GM21529 (cell line): Measurements from ENCODE around the gene MRPL42.
A peak's percentile ranks its signal among the peaks of the same experiment; 100 is the strongest.
"Not testable (repeated sequence)": the region's sequence is repeated elsewhere in the genome, so short reads cannot be mapped to it uniquely, and the experiment has no call there.

Source experiments
- ATAC-seq: cut with Tn5 transposase; IDR thresholded peaks from one replicate; pipeline ENCODE4 v1.9.1; 2021; ENCODE audit not compliant: unreplicated experiment

Gene MRPL42

DNA sequence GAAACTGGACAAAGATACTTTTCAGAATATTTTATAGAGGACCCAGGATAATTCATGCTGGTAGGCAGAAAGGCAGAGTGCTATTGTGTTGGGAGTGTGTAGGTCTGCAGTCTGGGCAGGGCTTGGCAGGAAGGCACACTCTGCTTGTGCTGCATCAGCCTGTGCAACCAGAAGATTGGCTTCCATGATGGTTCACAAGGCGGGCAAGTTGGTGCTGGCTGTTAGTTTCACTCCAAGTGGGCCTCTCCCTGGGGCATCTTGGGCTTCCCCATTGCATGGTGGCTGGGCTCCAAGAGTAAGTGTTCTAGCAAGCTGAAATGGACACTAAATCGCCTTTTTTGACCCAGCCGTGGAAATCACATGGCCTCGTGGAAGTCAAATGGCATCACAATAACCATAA, 23.7 kb upstream of the MRPL42 start:
- no peak for ATAC-seq

DNA sequence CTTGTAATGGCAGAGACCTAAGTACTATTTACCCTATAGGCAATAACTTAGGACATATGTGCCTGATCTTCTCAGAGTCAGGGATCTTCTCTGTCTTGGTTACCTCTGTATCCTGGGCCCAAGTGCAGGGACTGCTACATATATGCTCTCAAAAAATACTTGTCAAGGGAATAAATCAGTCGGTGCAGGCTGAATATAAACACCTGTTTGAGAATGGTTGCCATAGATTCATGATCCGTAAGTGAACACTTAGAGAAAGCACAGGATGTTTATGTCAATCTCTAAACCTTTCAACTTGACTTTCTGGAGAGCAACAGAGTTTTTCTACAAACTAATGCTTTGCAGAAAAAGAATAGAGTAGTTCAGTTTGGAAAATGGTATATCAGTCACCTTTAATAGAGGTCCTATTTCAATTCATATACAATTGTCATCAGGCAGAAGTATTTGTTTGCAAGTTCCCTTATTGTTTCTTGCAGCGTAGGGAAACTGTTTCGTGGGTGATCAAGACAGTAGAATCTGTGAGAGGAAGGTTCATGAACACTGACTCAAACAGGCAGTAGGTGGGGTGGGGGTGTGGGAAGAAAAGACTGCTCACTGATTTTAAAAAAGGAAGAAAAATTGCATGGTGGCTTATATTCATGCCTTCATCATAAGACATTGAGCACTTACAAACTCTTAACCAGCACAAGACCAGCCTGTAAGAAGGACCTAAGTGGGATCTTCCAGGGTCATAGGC, 19.6 kb upstream of the MRPL42 start:
- no peak for ATAC-seq

GRCh38 chr12:93448796-93449195, 18.5 kb upstream of the MRPL42 start:
- no peak for ATAC-seq

DNA sequence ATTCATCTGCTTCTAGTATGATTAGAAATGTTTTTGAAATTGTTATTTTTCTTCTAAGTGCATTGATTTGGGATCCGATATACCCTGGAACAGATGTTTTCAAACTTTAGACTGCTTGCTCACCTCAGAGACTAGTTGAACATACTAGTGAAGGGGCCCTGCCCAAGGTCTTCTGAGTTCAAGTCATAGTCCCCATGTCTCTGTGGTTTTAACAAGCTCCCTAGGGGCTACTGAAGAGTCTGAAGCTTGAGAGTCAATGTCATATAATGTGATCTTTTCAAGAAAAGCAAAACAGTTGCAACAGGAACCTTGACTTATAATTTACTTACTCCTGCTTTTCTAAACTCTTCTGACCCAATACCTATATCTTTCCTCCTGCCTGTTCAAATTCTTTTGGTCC, 18.0 kb upstream of the MRPL42 start:
- peak; percentile 89 for ATAC-seq

DNA sequence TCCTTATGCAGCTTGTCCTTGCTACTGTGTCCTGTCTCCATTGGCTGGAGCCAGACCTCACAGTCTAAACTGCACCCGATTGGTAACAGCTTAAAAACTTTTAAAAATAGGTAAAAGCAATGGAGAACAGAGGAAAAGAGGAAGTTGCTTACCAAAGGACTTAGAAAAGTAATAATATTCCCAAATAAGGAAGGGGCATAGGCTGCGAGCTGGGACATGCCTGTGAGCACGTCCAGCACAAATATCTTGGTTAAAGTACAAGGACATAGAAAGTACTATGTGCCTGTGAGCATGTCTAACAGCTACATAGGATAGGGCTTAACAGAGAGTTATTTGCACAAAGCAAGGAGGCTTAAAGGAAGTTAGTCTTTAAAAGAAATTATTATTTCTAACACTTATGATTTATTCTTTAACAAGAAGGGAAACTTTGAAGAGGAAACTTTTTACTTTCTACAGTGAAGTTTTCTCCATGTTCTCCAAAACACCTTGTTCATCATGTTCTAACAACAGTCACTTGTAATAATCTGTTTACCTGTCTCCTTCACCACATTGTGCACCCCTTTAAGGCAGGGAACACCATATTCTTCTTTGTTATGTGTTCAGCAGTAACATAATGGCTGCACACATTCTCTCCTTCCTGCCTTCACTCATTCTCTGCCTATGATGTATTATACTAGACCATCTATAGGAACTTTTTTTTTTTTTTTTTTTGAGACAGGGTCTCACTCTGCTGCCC, 15.7 kb upstream of the MRPL42 start:
- ATAC-seq = no peak

- no peak for ATAC-seq
These were observed 13.7 kb upstream of the MRPL42 start for GRCh38 chr12:93453633-93454032.

GRCh38 chr12:93456077-93456476, 11.2 kb upstream of the MRPL42 start:
- no peak for ATAC-seq

DNA sequence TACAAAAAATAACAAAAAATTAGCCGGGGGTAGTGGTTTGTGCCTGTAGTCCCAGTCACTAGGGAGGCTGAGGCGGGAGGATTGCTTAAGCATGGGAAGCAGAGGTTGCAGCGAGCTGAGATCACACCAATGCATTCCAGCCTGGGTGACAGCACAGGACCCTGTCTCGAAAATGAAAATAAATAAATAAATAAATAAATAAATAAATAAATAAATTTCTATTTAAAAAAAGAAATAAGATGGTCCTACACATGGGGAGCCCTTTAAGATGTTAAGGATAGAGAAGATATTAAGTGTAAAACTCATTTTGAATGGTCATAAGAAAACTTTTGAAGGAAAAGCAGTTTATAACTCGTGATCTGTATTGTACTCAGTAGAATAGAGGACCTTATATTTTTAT, 8.2 kb upstream of the MRPL42 start:
- no peak for ATAC-seq

DNA sequence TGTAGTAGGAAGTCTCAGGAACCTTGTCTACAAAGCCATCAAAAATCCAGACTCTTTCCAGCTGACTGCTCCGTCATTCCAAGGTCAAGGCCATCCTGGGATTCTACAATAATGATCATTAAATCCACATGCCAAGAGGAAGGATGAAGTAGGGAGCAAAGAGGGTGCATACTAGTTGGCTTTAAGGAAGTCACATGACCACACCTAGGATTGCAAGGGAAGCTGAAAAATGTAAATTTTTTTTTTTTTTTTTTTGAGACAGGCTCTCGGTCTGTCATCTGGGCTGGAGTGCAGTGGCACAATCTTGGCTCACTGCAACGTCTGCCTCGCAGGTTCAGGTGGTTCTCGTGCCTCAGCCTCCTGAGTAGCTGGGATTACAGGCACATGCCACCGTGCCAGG, 7.3 kb upstream of the MRPL42 start:
- ATAC-seq = no peak

DNA sequence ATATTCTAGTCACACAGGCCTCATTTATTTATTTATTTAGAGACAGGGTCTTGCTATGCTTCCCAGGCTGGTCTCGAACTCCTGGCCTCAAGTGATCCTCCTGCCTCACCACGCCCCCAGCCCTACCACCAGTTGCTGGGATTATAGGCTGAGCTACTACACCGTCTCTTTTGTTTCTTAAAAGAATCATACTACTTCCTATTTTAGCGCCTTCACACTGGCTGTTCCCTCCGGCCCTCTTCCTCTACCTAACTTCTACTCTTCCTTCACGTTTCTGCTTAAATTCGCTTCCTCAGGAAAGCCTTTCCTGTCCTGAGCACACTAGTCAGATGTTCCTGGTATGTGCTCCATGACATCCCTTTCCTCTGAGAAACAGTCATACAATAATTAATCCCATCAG, 6.4 kb upstream of the MRPL42 start:
- no peak for ATAC-seq

GRCh38 chr12:93461503-93461902, 5.8 kb upstream of the MRPL42 start:
- no peak for ATAC-seq

DNA sequence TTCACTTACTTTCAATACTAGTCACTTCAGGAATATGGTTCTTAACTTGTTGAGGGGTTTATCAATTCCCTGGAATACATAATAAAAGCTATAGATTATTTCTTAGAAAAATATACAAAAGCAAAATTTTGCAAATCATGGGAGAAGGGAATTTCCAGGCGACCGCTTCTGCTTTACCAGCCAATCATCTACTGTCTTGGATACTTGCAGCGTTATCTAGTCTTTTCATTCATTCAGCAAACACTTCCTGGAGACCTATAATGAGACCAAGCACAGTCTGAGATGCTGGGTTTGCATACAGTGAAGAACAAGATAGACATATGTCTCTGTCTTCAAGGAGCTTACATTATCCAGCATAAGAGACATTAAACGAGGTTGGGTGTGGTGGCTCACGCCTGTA, 1.5 kb upstream of the MRPL42 start:
- no peak for ATAC-seq

DNA sequence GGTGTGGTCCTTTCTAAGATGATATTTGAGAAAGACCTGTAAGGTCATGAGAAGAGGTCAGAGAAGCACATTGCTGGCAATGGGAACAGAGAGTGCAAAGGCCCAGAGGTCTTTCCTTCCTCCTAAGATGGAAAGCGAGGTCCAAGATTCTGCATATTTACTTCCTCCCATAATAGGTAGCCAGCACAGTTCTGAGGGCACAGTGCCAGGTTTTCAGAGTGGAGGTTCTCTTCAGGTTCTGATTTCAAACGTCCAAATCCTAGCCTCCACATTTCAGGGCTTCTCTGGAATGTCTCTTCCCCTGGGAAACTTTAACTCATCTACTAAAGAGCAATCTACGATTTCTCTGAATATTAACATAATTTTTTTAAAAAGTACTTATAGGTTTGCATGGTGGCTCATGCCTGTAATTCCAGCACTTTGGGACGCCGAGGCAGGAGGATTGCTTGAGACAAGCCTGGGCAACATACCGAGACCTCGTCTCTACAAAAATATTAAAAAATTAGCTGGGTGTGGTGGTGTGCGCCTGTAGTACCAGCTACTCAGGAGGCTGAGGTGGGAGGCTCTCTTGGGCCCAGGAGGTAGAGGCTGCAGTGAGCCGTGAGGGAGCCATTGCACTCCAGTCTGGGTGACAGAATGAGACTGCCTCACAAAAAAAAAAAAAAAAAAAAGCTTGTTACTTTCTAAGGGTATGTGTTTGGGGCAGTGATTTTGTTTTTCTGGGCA, 526 bp upstream of the MRPL42 start:
- ATAC-seq = peak; percentile 10

DNA sequence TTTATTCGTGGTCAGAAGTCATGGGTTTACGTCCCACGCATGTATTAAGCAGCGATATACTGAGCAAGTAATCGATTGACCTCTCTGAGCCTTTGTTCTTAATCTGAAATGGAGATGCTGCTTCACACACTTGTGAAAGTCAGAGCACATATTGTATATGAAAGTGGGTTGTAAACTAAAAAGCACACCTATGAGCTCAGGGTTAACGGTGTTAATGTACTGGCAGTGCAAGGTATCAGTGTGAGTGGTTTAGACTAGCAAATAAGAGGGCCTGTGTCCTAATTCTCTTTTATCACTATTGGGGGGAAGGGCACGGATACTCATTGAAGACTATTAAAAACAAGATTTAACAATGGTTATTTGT, 676 bp downstream of the MRPL42 start:
- peak; percentile 16 for ATAC-seq

DNA sequence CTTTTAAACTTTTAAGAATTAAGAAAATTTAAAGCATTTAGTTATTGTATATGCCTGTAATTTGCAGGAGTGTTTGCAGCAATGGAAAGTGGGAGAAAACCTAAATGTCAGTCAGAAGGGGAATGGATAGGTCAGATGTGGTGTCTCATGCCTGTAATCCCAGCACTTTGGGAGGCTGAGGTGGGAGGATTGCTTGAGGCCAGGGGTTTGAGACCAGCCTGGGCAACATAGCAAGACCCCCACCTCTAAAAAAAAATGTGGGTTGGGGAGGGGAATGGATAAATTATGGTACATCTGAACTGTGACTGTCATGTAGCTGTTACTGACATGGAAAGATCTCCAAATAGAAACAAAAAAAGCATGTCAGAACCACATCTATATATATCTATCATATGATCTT, 2.1 kb downstream of the MRPL42 start:
- no peak for ATAC-seq

DNA sequence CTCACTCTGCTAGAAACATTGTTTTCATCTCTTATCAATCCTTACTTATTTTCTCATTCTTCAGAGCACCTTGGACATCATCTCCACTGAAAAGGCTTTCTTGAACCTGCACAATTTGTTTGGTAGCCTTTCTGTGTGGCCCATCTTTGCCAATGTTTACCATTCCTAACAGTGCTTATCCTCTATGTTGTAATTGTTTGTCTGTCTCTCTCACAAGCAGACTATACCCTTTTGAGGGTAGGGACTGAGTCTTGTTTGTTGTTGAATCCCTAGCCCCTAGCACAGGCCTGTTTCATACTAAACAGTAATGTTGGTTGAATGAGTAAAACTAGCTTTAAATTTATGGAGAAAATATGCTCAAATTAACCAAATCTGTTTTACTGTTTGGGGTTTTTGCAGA, 9.2 kb downstream of the MRPL42 start:
- ATAC-seq = no peak

- ATAC-seq = no peak
These were observed 15.4 kb downstream of the MRPL42 start for GRCh38 chr12:93482721-93483120.

DNA sequence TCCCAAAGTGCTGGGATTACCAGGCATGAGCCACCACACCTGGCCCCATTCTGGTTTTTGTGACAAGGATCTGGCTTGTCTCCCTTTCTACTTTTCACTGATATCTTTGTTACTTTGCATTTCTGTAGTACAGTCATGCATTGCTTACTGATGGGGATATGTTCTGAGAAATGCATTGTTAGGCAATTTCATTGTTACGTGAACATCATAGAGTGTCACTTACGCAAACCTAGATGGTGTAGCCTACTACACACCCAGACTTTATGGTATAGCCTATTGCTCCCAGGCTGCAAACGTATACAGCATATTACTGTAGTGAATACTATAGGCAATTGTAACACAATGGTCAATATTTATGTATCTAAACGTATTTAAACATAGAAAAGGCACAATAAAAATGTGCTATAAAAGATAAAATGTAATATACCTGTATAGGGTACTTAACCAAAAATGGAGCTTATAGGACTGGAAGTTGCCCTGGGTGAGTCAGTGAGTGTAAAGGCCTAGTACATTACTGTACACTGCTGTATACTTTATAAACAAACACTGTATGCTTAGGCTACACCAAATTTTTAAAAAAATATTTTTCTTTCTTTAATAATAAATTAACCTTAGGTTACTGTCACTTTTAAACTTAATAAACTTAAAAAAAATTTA, 16.0 kb downstream of the MRPL42 start:
- ATAC-seq = no peak

- ATAC-seq = no peak
These were observed 17.1 kb downstream of the MRPL42 start for GRCh38 chr12:93484315-93484981.

DNA sequence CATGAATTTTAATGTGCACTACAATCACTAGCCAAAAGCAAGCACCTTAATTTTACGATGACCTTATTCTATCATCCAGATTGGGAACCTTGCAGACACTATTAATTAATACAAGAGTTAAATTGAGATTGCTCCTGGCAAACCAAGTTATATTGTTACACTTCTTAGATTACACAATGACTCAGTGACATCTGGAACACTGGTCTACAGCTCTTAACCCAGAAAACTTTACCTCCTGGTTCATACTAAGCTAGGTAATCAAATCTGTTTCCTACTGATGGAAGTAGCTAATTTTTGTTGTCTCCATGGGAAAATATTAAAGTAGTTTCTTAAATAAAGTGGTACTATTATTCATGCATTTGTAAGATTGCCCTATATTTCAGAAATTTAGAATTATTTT, 25.5 kb downstream of the MRPL42 start:
- ATAC-seq = not testable (repeated sequence)

DNA sequence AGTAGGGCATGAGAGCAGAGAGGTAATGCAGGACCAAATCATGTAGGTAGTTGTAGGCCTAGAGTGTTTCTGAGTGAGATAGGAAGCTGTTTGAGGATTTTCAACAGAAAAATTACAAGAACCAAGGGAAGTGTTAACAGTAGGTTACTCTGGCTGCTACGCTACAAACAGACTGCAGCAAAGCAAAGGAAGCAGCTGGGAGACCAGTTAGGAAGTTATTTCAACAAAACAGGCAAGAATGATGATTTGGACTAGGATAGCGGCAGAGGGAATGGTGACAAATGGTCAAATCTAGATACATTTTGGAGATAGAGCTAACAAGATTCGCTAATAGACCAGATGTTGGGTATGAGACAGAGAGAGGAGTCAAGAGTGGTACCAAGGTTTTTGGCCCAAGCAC, 26.8 kb downstream of the MRPL42 start:
- no peak for ATAC-seq
